Measurements from ENCODE around the gene CSGALNACT2. TPM values are rescaled to one million over a fixed set of nuclear protein-coding genes. Genes with fewer than 3 reads are reported as not detected.

Gene CSGALNACT2
- total and polyA plus RNA-seq, 2 donors from 2014 or later, result 4.8 to 20.0 TPM

- H3K4me3 ChIP-seq (ENCODE audit: low read length in 3 of 3), result no peak overlapping the region
- no peaks in the 10 kb centered on the region for H3K9me3 ChIP-seq (ENCODE audit: control insufficient read depth in 2 of 3, insufficient read depth in 1 of 3, low read length in 3 of 3)
- H3K27me3 ChIP-seq (ENCODE audit: control insufficient read depth, insufficient read depth, low read length), result no peaks in the 10 kb centered on the region
- TF ChIP-seq CTCF (IDR thresholded peaks at IDR 0.05; ENCODE audit: borderline replicate concordance, extremely low read depth, insufficient read depth), result no peak
- H3K36me3 ChIP-seq (ENCODE audit: control insufficient read depth in 2 of 3, insufficient read depth in 3 of 3, low read length in 3 of 3), result peaks cover 0 to 2% (median 0%) of the 10 kb centered on the region in 3 donors
- peaks cover 0 to 6% (median 3%) of the 10 kb centered on the region in 3 donors for H3K4me1 ChIP-seq (ENCODE audit: control insufficient read depth in 2 of 3, insufficient read depth in 2 of 3, low read depth in 1 of 3, low read length in 3 of 3)
- DNase-seq (no peak), FAIRE-seq (no peak)
- no peak overlapping the region for H3K9ac ChIP-seq (ENCODE audit: low read length in 3 of 3)
- intact Hi-C loops (cut with DNase I), result no loop called here
- peak overlapping the region in 1 of 2 donors; percentile 7 for H3K27ac ChIP-seq (ENCODE audit: low read depth in 2 of 2, low read length in 2 of 2)
Observed at GRCh38 chr10:43160921-43161255, 22.6 kb downstream of the CSGALNACT2 start.

GRCh38 chr10:43162604-43163003, 24.4 kb downstream of the CSGALNACT2 start:
- DNase-seq, result no peak
- Histone ChIP-seq H3K9ac (ENCODE audit: low read length in 3 of 3) (no peak overlapping the region), H3K9me3 (ENCODE audit: control insufficient read depth in 2 of 3, insufficient read depth in 1 of 3, low read length in 3 of 3) (no peaks in the 10 kb centered on the region), H3K4me1 (ENCODE audit: control insufficient read depth in 2 of 3, insufficient read depth in 2 of 3, low read depth in 1 of 3, low read length in 3 of 3) (peaks cover 0 to 3% (median 0%) of the 10 kb centered on the region in 3 donors), H3K36me3 (ENCODE audit: control insufficient read depth in 2 of 3, insufficient read depth in 3 of 3, low read length in 3 of 3) (peaks cover 0 to 2% (median 0%) of the 10 kb centered on the region in 3 donors), H3K4me3 (ENCODE audit: low read length in 3 of 3) (no peak overlapping the region), H3K27ac (ENCODE audit: low read depth in 2 of 2, low read length in 2 of 2) (no peak overlapping the region), H3K27me3 (ENCODE audit: control insufficient read depth, insufficient read depth, low read length) (no peaks in the 10 kb centered on the region)
- no peak for FAIRE-seq
- TF ChIP-seq CTCF (IDR thresholded peaks at IDR 0.05; ENCODE audit: borderline replicate concordance, extremely low read depth, insufficient read depth), result no peak
- intact Hi-C loops (cut with DNase I), result no loop called here

- Histone ChIP-seq H3K27me3 (ENCODE audit: control insufficient read depth, insufficient read depth, low read length) (no peaks in the 10 kb centered on the region), H3K36me3 (ENCODE audit: control insufficient read depth in 2 of 3, insufficient read depth in 3 of 3, low read length in 3 of 3) (peaks cover 0 to 2% (median 0%) of the 10 kb centered on the region in 3 donors), H3K4me1 (ENCODE audit: control insufficient read depth in 2 of 3, insufficient read depth in 2 of 3, low read depth in 1 of 3, low read length in 3 of 3) (no peaks in the 10 kb centered on the region), H3K9ac (ENCODE audit: low read length in 3 of 3) (no peak overlapping the region), H3K4me3 (ENCODE audit: low read length in 3 of 3) (no peak overlapping the region), H3K9me3 (ENCODE audit: control insufficient read depth in 2 of 3, insufficient read depth in 1 of 3, low read length in 3 of 3) (no peaks in the 10 kb centered on the region), H3K27ac (ENCODE audit: low read depth in 2 of 2, low read length in 2 of 2) (no peak overlapping the region)
- FAIRE-seq (no peak), DNase-seq (no peak)
- TF ChIP-seq CTCF (IDR thresholded peaks at IDR 0.05; ENCODE audit: borderline replicate concordance, extremely low read depth, insufficient read depth), result no peak
- intact Hi-C loops (cut with DNase I), result no loop called here
Observed at GRCh38 chr10:43166207-43166879, 28.1 kb downstream of the CSGALNACT2 start.

Data from kidney (tissue), 14 donors.